DOHH2 (cell line): ENCODE measurements around the gene GRB2.
A peak's percentile ranks its signal among the peaks of the same experiment; 100 is the strongest.
"Not testable (repeated sequence)": the region's sequence is repeated elsewhere in the genome, so short reads cannot be mapped to it uniquely, and the experiment has no call there.

ENCODE experiments used
- H3F3A ChIP-seq: fragments of 200-600 bp; sonication (generic), shearing (Covaris generic); 2 replicates; pipeline ENCODE4 v1.6.0; 2016; ENCODE audit warnings: antibody characterized with exemption, mild to moderate bottlenecking; ENCODE audit not compliant: control insufficient read depth, insufficient read depth
- H3K27ac ChIP-seq: fragments of 200-600 bp; sonication (generic); 2 replicates; pipeline ENCODE4 v1.5.1; 2014; ENCODE audit warnings: low read depth, mild to moderate bottlenecking, low read length, moderate library complexity
- H3K27me3 ChIP-seq: fragments of 200-600 bp; sonication (generic); 2 replicates; pipeline ENCODE4 v1.6.1; 2014; ENCODE audit warnings: mild to moderate bottlenecking, low read length, mixed read lengths; ENCODE audit not compliant: control insufficient read depth
- H3K36me3 ChIP-seq: fragments of 200-600 bp; sonication (generic); 2 replicates; pipeline ENCODE4 v1.6.1; 2014; ENCODE audit warnings: mild to moderate bottlenecking, low read length, moderate library complexity, mixed read lengths; ENCODE audit not compliant: control insufficient read depth
- H3K4me1 ChIP-seq: fragments of 200-600 bp; sonication (generic); 2 replicates; pipeline ENCODE4 v1.6.1; 2014; ENCODE audit warnings: mild to moderate bottlenecking, low read length, mixed read lengths; ENCODE audit not compliant: control insufficient read depth
- H3K4me2 ChIP-seq: fragments of 200-600 bp; sonication (generic); 2 replicates; pipeline ENCODE4 v1.6.0; 2014; ENCODE audit warnings: mild to moderate bottlenecking, low read length, moderate library complexity
- H3K4me3 ChIP-seq: fragments of 200-600 bp; sonication (generic); 2 replicates; pipeline ENCODE4 v1.5.1; 2014; ENCODE audit warnings: mild to moderate bottlenecking, low read length, mixed read lengths
- H3K79me2 ChIP-seq: fragments of 200-600 bp; sonication (generic); 2 replicates; pipeline ENCODE4 v1.6.1; 2014; ENCODE audit warnings: mild to moderate bottlenecking, low read length, mixed read lengths; ENCODE audit not compliant: control insufficient read depth
- H3K9me2 ChIP-seq: fragments of 200-600 bp; sonication (generic); replicated peaks from 2 replicates; pipeline ENCODE4 v1.6.1; 2014; ENCODE audit warnings: mild to moderate bottlenecking, low read length, mixed read lengths; ENCODE audit not compliant: control insufficient read depth
- H3K9me3 ChIP-seq: fragments of 200-600 bp; sonication (generic); 2 replicates; pipeline ENCODE4 v1.6.1; 2014; ENCODE audit warnings: antibody characterized with exemption, low read length, mixed read lengths; ENCODE audit not compliant: control insufficient read depth, insufficient read depth
- H4K20me1 ChIP-seq: fragments of 200-600 bp; sonication (generic); 2 replicates; pipeline ENCODE4 v1.6.0; 2014; ENCODE audit warnings: low read depth, mild to moderate bottlenecking, antibody characterized with exemption, low read length, moderate library complexity; ENCODE audit not compliant: control insufficient read depth, insufficient read depth
- CTCF ChIP-seq: fragments of 200-600 bp; sonication (generic); IDR thresholded peaks from one replicate; pipeline ENCODE4 v1.5.1; 2014; ENCODE audit warnings: antibody characterized with exemption, mild to moderate bottlenecking, low read depth, low read length; ENCODE audit not compliant: poor library complexity, severe bottlenecking
- EZH2phosphoT487 ChIP-seq: fragments of 200-600 bp; sonication (generic); IDR thresholded peaks from 2 replicates; pipeline ENCODE4 v1.6.1; 2017; ENCODE audit warnings: borderline replicate concordance, mild to moderate bottlenecking, antibody characterized with exemption, low read length, moderate library complexity, mixed read lengths

Gene GRB2

DNA sequence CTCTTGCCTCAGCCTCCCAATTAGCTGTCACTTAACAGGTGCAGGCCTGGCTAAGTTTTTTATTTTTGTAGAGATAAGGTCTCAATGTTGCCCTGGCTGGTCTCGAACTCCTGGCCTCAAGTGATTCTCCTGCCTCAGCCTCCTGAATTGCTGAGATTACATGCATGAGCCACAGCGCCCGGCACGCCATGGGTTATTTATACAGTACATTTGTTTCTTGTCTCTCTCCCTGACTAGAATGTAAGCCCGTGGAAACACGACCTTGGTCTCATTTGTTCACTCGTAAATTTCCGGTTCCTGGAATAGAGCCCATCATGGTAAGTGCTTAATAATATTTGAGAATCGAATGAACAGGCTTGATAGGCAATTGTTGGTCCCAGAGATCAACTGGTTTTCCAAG is 118.3 kb downstream of the GRB2 start:
- H3F3A ChIP-seq: peaks cover 14% of the 10 kb centered on the region
- no peaks in the 10 kb centered on the region for H3K9me3 ChIP-seq
- peaks cover 49% of the 10 kb centered on the region for H3K36me3 ChIP-seq
- H3K27me3 ChIP-seq: no peaks in the 10 kb centered on the region
- peaks cover 22% of the 10 kb centered on the region for H3K4me1 ChIP-seq
- H3K9me2 ChIP-seq: no peaks in the 10 kb centered on the region
- TF ChIP-seq CTCF: no peak
- TF ChIP-seq EZH2phosphoT487: no peak
- peak overlapping the region; percentile 95 for H3K4me3 ChIP-seq
- H3K79me2 ChIP-seq: peaks cover 49% of the 10 kb centered on the region
- H3K27ac ChIP-seq: no peak overlapping the region
- peak overlapping the region; percentile 98 for H3K4me2 ChIP-seq
- H4K20me1 ChIP-seq: no peaks in the 10 kb centered on the region

DNA sequence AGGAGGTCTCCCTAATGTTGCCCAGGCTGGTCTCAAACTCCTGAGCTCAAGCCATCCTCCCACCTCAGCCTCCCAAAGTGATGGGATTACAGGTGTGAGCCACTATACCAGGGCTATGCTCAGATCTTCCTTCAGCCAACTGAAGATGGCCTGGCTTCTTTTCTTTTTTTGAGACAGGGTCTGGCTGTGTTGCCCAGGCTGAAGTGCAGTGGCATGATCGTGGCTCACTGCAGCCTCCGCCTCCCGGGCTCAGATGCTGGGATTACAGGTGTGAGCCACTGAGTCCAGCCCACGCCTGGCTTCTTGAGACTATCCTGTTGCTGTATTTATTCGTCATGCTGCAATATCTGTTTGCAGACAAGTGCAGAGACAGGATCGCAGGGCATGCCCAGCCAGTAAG is 120.4 kb downstream of the GRB2 start:
- Histone ChIP-seq H4K20me1 (no peaks in the 10 kb centered on the region), H3K4me3 (no peak overlapping the region), H3K4me2 (no peak overlapping the region), H3K9me3 (no peaks in the 10 kb centered on the region), H3F3A (peaks cover 8% of the 10 kb centered on the region), H3K4me1 (peaks cover 15% of the 10 kb centered on the region), H3K9me2 (no peaks in the 10 kb centered on the region), H3K27me3 (no peaks in the 10 kb centered on the region), H3K27ac (no peak overlapping the region), H3K36me3 (peaks cover 61% of the 10 kb centered on the region), H3K79me2 (peaks cover 54% of the 10 kb centered on the region)
- no peak for TF ChIP-seq CTCF

DNA sequence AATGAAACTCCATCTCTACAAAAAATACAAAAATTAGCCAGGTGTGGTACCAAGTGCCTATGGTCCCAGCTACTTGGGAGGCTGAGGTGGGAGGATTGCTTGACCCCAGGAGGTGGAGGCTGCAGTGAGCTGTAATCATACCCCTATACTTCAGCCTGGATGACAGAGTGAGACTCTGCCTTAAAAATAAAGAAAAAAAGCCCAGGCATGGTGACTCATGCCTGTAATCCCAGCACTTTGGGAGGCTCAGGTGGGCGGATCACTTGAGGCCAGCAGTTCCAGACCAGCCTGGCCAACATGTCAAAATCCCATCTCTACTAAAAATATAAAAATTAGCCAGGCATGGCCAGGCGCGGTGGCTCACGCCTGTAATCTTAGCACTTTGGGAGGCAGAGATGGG is 125.3 kb downstream of the GRB2 start:
- H3F3A ChIP-seq: not testable (repeated sequence)
- peaks cover 60% of the 10 kb centered on the region for H3K36me3 ChIP-seq

GRCh38 chr17:75277664-75278071 is 127.8 kb downstream of the GRB2 start:
- peaks cover 8% of the 10 kb centered on the region for H3K4me1 ChIP-seq
- no peaks in the 10 kb centered on the region for H3K9me3 ChIP-seq
- H4K20me1 ChIP-seq: no peaks in the 10 kb centered on the region
- TF ChIP-seq EZH2phosphoT487: no peak
- no peak for TF ChIP-seq CTCF
- H3K9me2 ChIP-seq: no peaks in the 10 kb centered on the region
- peaks cover 68% of the 10 kb centered on the region for H3K36me3 ChIP-seq
- H3K27ac ChIP-seq: no peak overlapping the region
- H3K79me2 ChIP-seq: peaks cover 18% of the 10 kb centered on the region
- H3K4me2 ChIP-seq: no peak overlapping the region
- no peak overlapping the region for H3K4me3 ChIP-seq
- peaks cover 20% of the 10 kb centered on the region for H3F3A ChIP-seq
- H3K27me3 ChIP-seq: no peaks in the 10 kb centered on the region

More for the DNA sequence above, 125.3 kb downstream of the GRB2 start:
- not testable (repeated sequence) for H3K9me2 ChIP-seq, H3K4me1 ChIP-seq, H3K4me3 ChIP-seq, H3K4me2 ChIP-seq, H3K9me3 ChIP-seq, H3K27ac ChIP-seq, H4K20me1 ChIP-seq, H3K27me3 ChIP-seq
- peaks cover 18% of the 10 kb centered on the region for H3K79me2 ChIP-seq
